GM10248 (cell line): Measurements from ENCODE around the gene CS.
A peak's percentile ranks its signal among the peaks of the same experiment; 100 is the strongest.
"Not testable (repeated sequence)": the region's sequence is repeated elsewhere in the genome, so short reads cannot be mapped to it uniquely, and the experiment has no call there.

Experiments
- CTCF ChIA-PET: fragments of 300-600 bp; sonication (Branson Sonifier 250); formaldehyde crosslinking; extraction: SDS; loops from one replicate; lab custom pipeline; 2021; ENCODE audit warnings: antibody characterized with exemption; lab: Yijun Ruan, JAX
- POLR2A ChIA-PET: fragments of 350-650 bp; sonication (Branson Sonifier 250); formaldehyde crosslinking; extraction: SDS; loops from one replicate; lab custom pipeline; 2020; ENCODE audit warnings: antibody characterized with exemption; lab: Yijun Ruan, JAX
- DNase-seq: peaks from one replicate; pipeline ENCODE4 v3.0.0; 2012; ENCODE audit errors: extremely low spot score
- CTCF ChIP-seq: IDR thresholded peaks from 2 replicates; pipeline ENCODE4 v1.5.1; 2012; ENCODE audit warnings: mild to moderate bottlenecking, low read depth; ENCODE audit errors: extremely low read depth, missing control alignments, control extremely low read depth

CS gene

GRCh38 chr12:56338308-56339157 is 38.4 kb upstream of the CS start, which contains the start of gene IL23A:
Gene IL23A, plus strand, starts transcription at chr12:56338884. Its CDS starts 161 bp downstream, at chr12:56339045.
- peak; percentile 70 for DNase-seq
- TF ChIP-seq CTCF = no peak
- POLR2A ChIA-PET = interaction anchor here (0.7 to 2.1 kb wide), 3 partner anchors 20 to 197 kb away, joined by 3 to 8 read pairs (median 6); partner anchors contain the start of gene STAT2
- CTCF ChIA-PET = interaction anchor here (0.7 to 2.6 kb wide), 8 partner anchors 11 to 149 kb away, joined by 3 to 7 read pairs (median 3); partner anchors contain the start of genes SMARCC2 and STAT2

- CTCF ChIA-PET = interaction anchor here (0.7 to 2.6 kb wide), 9 partner anchors 11 to 148 kb away, joined by 3 to 7 read pairs (median 3); partner anchors contain the start of genes SMARCC2 and STAT2
- no peak for DNase-seq
- no peak for TF ChIP-seq CTCF
- POLR2A ChIA-PET = interaction anchor here (0.9 to 2.1 kb wide), 2 partner anchors 22 kb away, joined by 3 to 8 read pairs; partner anchors contain the start of genes CNPY2 and STAT2
Observed at GRCh38 chr12:56337753-56338251, 37.7 kb upstream of the CS start.

- DNase-seq = peak; percentile 49
- ChIA-PET CTCF (interaction anchor here (1.1 to 2.0 kb wide), 3 partner anchors 12 to 23 kb away, joined by 3 to 6 read pairs (median 5); partner anchors contain the start of gene STAT2), POLR2A (interaction anchor here (0.6 to 2.1 kb wide), 6 partner anchors 21 to 1177 kb away, joined by 3 to 8 read pairs (median 4); partner anchors contain the start of genes CNPY2 and STAT2)
- TF ChIP-seq CTCF = no peak
Observed at GRCh38 chr12:56336361-56337167, 36.4 kb upstream of the CS start.

- CTCF ChIA-PET = interaction anchor here (1.0 to 2.4 kb wide), 3 partner anchors 10 to 24 kb away, joined by 4 to 16 read pairs (median 5); partner anchors contain the start of gene STAT2
- POLR2A ChIA-PET = not testable (repeated sequence)
Observed at GRCh38 chr12:56335527-56335926, 35.4 kb upstream of the CS start.

GRCh38 chr12:56334490-56334793 is 34.3 kb upstream of the CS start:
- ChIA-PET POLR2A (no interaction called here), CTCF (interaction anchor here (0.9 to 3.0 kb wide), 4 partner anchors 9 to 25 kb away, joined by 3 to 18 read pairs (median 12); partner anchors contain the start of gene STAT2)
- DNase-seq = no peak
- no peak for TF ChIP-seq CTCF

More at GRCh38 chr12:56335527-56335926, 35.4 kb upstream of the CS start:
- not testable (repeated sequence) for DNase-seq

- peak; percentile 39 for TF ChIP-seq CTCF
- CTCF ChIA-PET = interaction anchor here (0.6 to 3.0 kb wide), 14 partner anchors 8 to 168 kb away, joined by 3 to 18 read pairs (median 5); partner anchors contain the start of genes SMARCC2 and STAT2
- POLR2A ChIA-PET = interaction anchor here (0.6 to 1.8 kb wide), 3 partner anchors 18 to 1146 kb away, joined by 3 to 6 read pairs (median 4); partner anchors contain the start of genes ARHGAP9, CNPY2 and STAT2
- peak; percentile 98 for DNase-seq
Observed at GRCh38 chr12:56333679-56334489, 33.8 kb upstream of the CS start, which contains the start of gene PAN2. Gene PAN2, minus strand, starts transcription at chr12:56334000. Its CDS starts 906 bp downstream, at chr12:56333094.
